Stimulated activated CD4-positive, alpha-beta T cell treated with anti-CD3 and anti-CD28 coated beads, Interleukin-15, amount 100 ng/mL, for 48 hours (primary cell): ENCODE measurements around the gene SLC25A36.
"Not testable (repeated sequence)": the region's sequence is repeated elsewhere in the genome, so short reads cannot be mapped to it uniquely, and the experiment has no call there.

Experiments used
- DNase-seq, 2 donors: peaks; one replicate each; pipeline ENCODE4 v3.0.0-alpha.2; 2020; ENCODE audit warnings: low read depth in 2 of 2

SLC25A36 gene

GRCh38 chr3:140994861-140995260 is 53.2 kb downstream of the SLC25A36 start:
- not testable (repeated sequence) for DNase-seq

- no peak for DNase-seq
Measured at GRCh38 chr3:140995881-140996280, 54.2 kb downstream of the SLC25A36 start.

GRCh38 chr3:141000027-141000663 is 58.5 kb downstream of the SLC25A36 start:
- DNase-seq: peak; percentile 15 to 19

GRCh38 chr3:141000686-141001085 is 59.0 kb downstream of the SLC25A36 start:
- no peak for DNase-seq

GRCh38 chr3:141006344-141006743 is 64.7 kb downstream of the SLC25A36 start:
- no peak for DNase-seq

GRCh38 chr3:141009496-141009895 is 67.9 kb downstream of the SLC25A36 start:
- DNase-seq: no peak

GRCh38 chr3:141011232-141011996 is 69.8 kb downstream of the SLC25A36 start:
- DNase-seq: peak; percentile 59 to 73

GRCh38 chr3:141011997-141012262 is 70.3 kb downstream of the SLC25A36 start:
- no peak for DNase-seq

- no peak for DNase-seq
Measured at GRCh38 chr3:141012571-141012970, 70.9 kb downstream of the SLC25A36 start.

- DNase-seq: no peak
Measured at GRCh38 chr3:141015481-141015880, 73.8 kb downstream of the SLC25A36 start.

- not testable (repeated sequence) for DNase-seq
Measured at GRCh38 chr3:141017366-141018322, 76.0 kb downstream of the SLC25A36 start.

GRCh38 chr3:141019244-141019643 is 77.6 kb downstream of the SLC25A36 start:
- DNase-seq: no peak

- no peak for DNase-seq
Measured at GRCh38 chr3:141020143-141020830, 78.7 kb downstream of the SLC25A36 start.

GRCh38 chr3:141021261-141021660 is 79.6 kb downstream of the SLC25A36 start:
- no peak for DNase-seq
